Trophoblast cell (in vitro differentiated cells and primary cell): ENCODE measurements around the gene PEF1.

Experiments
- DNase-seq, 2 donors: peaks; one replicate each; pipeline ENCODE4 v3.0.0-alpha.2; 2016
- H2AFZ ChIP-seq: 2 replicates; pipeline ENCODE4 v1.6.1; 2013; ENCODE audit warnings: low read length, moderate library complexity, mild to moderate bottlenecking; ENCODE audit not compliant: insufficient read depth, poor library complexity
- H2AK5ac ChIP-seq: 2 replicates; pipeline ENCODE4 v1.6.1; 2013; ENCODE audit warnings: mild to moderate bottlenecking, low read length
- H2BK120ac ChIP-seq: 2 replicates; pipeline ENCODE4 v1.6.1; 2013; ENCODE audit warnings: low read length, mild to moderate bottlenecking, moderate library complexity; ENCODE audit not compliant: insufficient read depth, poor library complexity
- H2BK12ac ChIP-seq: 2 replicates; pipeline ENCODE4 v1.6.1; 2013; ENCODE audit warnings: mild to moderate bottlenecking, low read length, moderate library complexity
- H2BK5ac ChIP-seq: 2 replicates; pipeline ENCODE4 v1.6.1; 2013; ENCODE audit warnings: low read length, low read depth, moderate library complexity, mild to moderate bottlenecking; ENCODE audit not compliant: poor library complexity
- H3K14ac ChIP-seq: 2 replicates; pipeline ENCODE4 v1.6.1; 2013; ENCODE audit warnings: mild to moderate bottlenecking, low read length
- H3K18ac ChIP-seq: 2 replicates; pipeline ENCODE4 v1.6.1; 2013; ENCODE audit warnings: mild to moderate bottlenecking, low read length
- H3K23ac ChIP-seq: 2 replicates; pipeline ENCODE4 v1.6.1; 2013; ENCODE audit warnings: low read length
- H3K27ac ChIP-seq: 2 replicates; pipeline ENCODE4 v1.5.1; 2013; ENCODE audit warnings: low read depth, mild to moderate bottlenecking, inconsistent platforms, low read length, moderate library complexity
- H3K27me3 ChIP-seq: 2 replicates; pipeline ENCODE4 v1.6.1; 2013; ENCODE audit warnings: inconsistent platforms, mild to moderate bottlenecking, low read length, moderate library complexity; ENCODE audit not compliant: insufficient read depth
- H3K36me3 ChIP-seq, 2 experiments: 1 replicate in 1 of 2; 2 replicates in 1 of 2; pipeline ENCODE4 v1.6.1; 2013; ENCODE audit warnings: low read length in 2 of 2, mild to moderate bottlenecking in 2 of 2, moderate library complexity in 1 of 2; ENCODE audit not compliant: insufficient read depth in 2 of 2, control insufficient read depth in 1 of 2
- H3K4ac ChIP-seq: 2 replicates; pipeline ENCODE4 v1.6.1; 2013; ENCODE audit warnings: low read depth, mild to moderate bottlenecking, low read length, moderate library complexity
- H3K4me1 ChIP-seq, 2 experiments: 1 replicate in 1 of 2; 2 replicates in 1 of 2; pipeline ENCODE4 v1.6.1; 2013; ENCODE audit warnings: low read length in 2 of 2, mild to moderate bottlenecking in 2 of 2, moderate library complexity in 1 of 2; ENCODE audit not compliant: insufficient read depth in 2 of 2, control insufficient read depth in 1 of 2
- H3K4me2 ChIP-seq: 2 replicates; pipeline ENCODE4 v1.6.1; 2013; ENCODE audit warnings: inconsistent platforms, mild to moderate bottlenecking, low read length, moderate library complexity
- H3K4me3 ChIP-seq: 2 replicates; pipeline ENCODE4 v1.5.1; 2013; ENCODE audit warnings: mild to moderate bottlenecking, low read depth, low read length, inconsistent platforms
- H3K79me1 ChIP-seq: one replicate; pipeline ENCODE4 v1.6.1; 2013; ENCODE audit warnings: low read length
- H3K79me2 ChIP-seq: 2 replicates; pipeline ENCODE4 v1.6.1; 2013; ENCODE audit warnings: low read length, mild to moderate bottlenecking; ENCODE audit not compliant: control insufficient read depth, insufficient read depth, poor library complexity
- H3K9ac ChIP-seq: 2 replicates; pipeline ENCODE4 v1.6.1; 2013; ENCODE audit warnings: mild to moderate bottlenecking, low read length
- H3K9me3 ChIP-seq: 2 replicates; pipeline ENCODE4 v1.6.1; 2013; ENCODE audit warnings: low read depth, mild to moderate bottlenecking, control low read depth, inconsistent platforms, low read length; ENCODE audit not compliant: insufficient read depth
- H4K12ac ChIP-seq: 2 replicates; pipeline ENCODE4 v1.6.1; 2013; ENCODE audit warnings: low read depth, mild to moderate bottlenecking, low read length, moderate library complexity
- H4K8ac ChIP-seq: 2 replicates; pipeline ENCODE4 v1.6.1; 2013; ENCODE audit warnings: low read depth, mild to moderate bottlenecking, low read length, moderate library complexity
- H4K91ac ChIP-seq: one replicate; pipeline ENCODE4 v1.6.1; 2013; ENCODE audit warnings: low read depth, mild to moderate bottlenecking, low read length, moderate library complexity
- WGBS: extraction: QIAGEN DNeasy Blood & Tissue Kit; methylation state at CpG from one replicate; pipeline ENCODE4 v1.1.7; 2013; ENCODE audit warnings: missing lambda C conversion rate; ENCODE audit not compliant: insufficient read length, insufficient coverage; ENCODE audit errors: extremely low coverage; 5-methylcytosine and 5-hydroxymethylcytosine counted together

Gene PEF1

GRCh38 chr1:31617218-31617915 lies 27.3 kb downstream of the PEF1 start, which contains the start of gene HCRTR1:
HCRTR1 (plus strand) TSS chr1:31617689; CDS start chr1:31619193, 1,504 bp downstream.
- no peak for DNase-seq
- Histone ChIP-seq H4K12ac (peak within 1 kb of the TSS; percentile 50), H3K27ac (no peak within 1 kb of the TSS), H2BK120ac (peak within 1 kb of the TSS; percentile 75), H3K27me3 (no peaks in the 10 kb centered on the region), H4K91ac (peak within 1 kb of the TSS; percentile 75), H2AFZ (peak within 1 kb of the TSS; percentile 73), H2AK5ac (no peak within 1 kb of the TSS), H3K9me3 (peaks cover 3% of the 10 kb centered on the region), H3K4me3 (peak within 1 kb of the TSS; percentile 74), H3K36me3 (no peaks in the 10 kb centered on the region), H2BK12ac (peak within 1 kb of the TSS; percentile 87), H3K4ac (peak within 1 kb of the TSS; percentile 56), H3K79me2 (peaks cover 4% of the 10 kb centered on the region), H2BK5ac (peak within 1 kb of the TSS; percentile 4), H3K14ac (peak within 1 kb of the TSS; percentile 63), H3K79me1 (peaks cover 15% of the 10 kb centered on the region), H3K23ac (no peak within 1 kb of the TSS), H3K4me2 (peak within 1 kb of the TSS; percentile 91), H3K4me1 (peaks cover 13 to 21% of the 10 kb centered on the region in 2 experiments), H3K18ac (peak within 1 kb of the TSS; percentile 83), H4K8ac (peak within 1 kb of the TSS; percentile 66), H3K9ac (peak within 1 kb of the TSS; percentile 44)
- no CpG with 5 or more reads among the region's 48 CpGs for WGBS

DNA sequence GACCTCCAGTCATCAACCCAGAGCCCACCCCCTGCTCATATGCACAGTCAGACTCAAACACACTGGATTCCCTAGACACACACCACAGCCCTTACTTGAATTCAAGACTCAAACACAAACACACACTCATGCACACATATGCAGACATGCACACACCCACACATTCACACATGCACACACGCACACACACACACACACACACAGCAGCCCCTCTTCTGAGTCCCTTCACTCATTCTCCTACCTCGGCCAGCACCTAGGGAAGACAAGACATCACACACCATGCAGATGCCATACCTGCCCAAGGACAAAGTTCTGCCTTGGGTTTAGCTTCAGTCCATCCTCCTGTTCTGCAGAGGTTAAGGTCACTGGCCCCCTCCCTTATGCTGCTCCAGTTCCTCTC lies 28.7 kb downstream of the PEF1 start:
- Histone ChIP-seq H3K23ac (no peak overlapping the region), H3K4me1 (peaks cover 13 to 21% of the 10 kb centered on the region in 2 experiments), H4K91ac (no peak overlapping the region), H3K79me2 (peaks cover 4% of the 10 kb centered on the region), H3K4me3 (no peak overlapping the region), H4K8ac (no peak overlapping the region), H2BK12ac (no peak overlapping the region), H3K9me3 (peaks cover 3% of the 10 kb centered on the region), H3K18ac (no peak overlapping the region), H4K12ac (no peak overlapping the region), H3K4me2 (no peak overlapping the region), H3K9ac (no peak overlapping the region), H3K79me1 (peaks cover 11% of the 10 kb centered on the region), H3K36me3 (no peaks in the 10 kb centered on the region), H3K14ac (no peak overlapping the region), H2BK5ac (no peak overlapping the region), H2BK120ac (no peak overlapping the region), H2AK5ac (no peak overlapping the region), H3K27me3 (no peaks in the 10 kb centered on the region), H3K27ac (no peak overlapping the region), H3K4ac (no peak overlapping the region), H2AFZ (no peak overlapping the region)
- WGBS = no CpG with 5 or more reads among the region's 2 CpGs
- DNase-seq = no peak

GRCh38 chr1:31615414-31615813 lies 29.3 kb downstream of the PEF1 start:
- Histone ChIP-seq H3K18ac (no peak overlapping the region), H2BK120ac (no peak overlapping the region), H2BK5ac (no peak overlapping the region), H3K23ac (no peak overlapping the region), H4K8ac (no peak overlapping the region), H3K4me1 (peaks cover 13 to 21% of the 10 kb centered on the region in 2 experiments), H3K9ac (no peak overlapping the region), H3K9me3 (no peaks in the 10 kb centered on the region), H3K14ac (peak overlapping the region; percentile 26), H2BK12ac (no peak overlapping the region), H3K27me3 (no peaks in the 10 kb centered on the region), H3K79me1 (peaks cover 11% of the 10 kb centered on the region), H2AK5ac (peak overlapping the region; percentile 41), H3K4ac (no peak overlapping the region), H3K79me2 (peaks cover 4% of the 10 kb centered on the region), H4K12ac (no peak overlapping the region), H3K4me3 (no peak overlapping the region), H2AFZ (no peak overlapping the region), H3K36me3 (no peaks in the 10 kb centered on the region), H3K4me2 (no peak overlapping the region), H4K91ac (peak overlapping the region; percentile 17), H3K27ac (no peak overlapping the region)
- no peak for DNase-seq
- WGBS = no CpG with 5 or more reads among the region's 6 CpGs

GRCh38 chr1:31614414-31615005 lies 30.2 kb downstream of the PEF1 start:
- peaks cover 4% of the 10 kb centered on the region for H3K79me2 ChIP-seq
- peaks cover 13 to 21% of the 10 kb centered on the region in 2 experiments for H3K4me1 ChIP-seq
- H2AFZ ChIP-seq = no peak overlapping the region
- no peak overlapping the region for H4K12ac ChIP-seq
- no peak overlapping the region for H3K18ac ChIP-seq
- H3K27me3 ChIP-seq = no peaks in the 10 kb centered on the region
- H3K9me3 ChIP-seq = no peaks in the 10 kb centered on the region
- no peaks in the 10 kb centered on the region for H3K36me3 ChIP-seq
- DNase-seq = no peak
- H3K4me2 ChIP-seq = no peak overlapping the region
- no peak overlapping the region for H3K4me3 ChIP-seq
- no peak overlapping the region for H2AK5ac ChIP-seq
- no peak overlapping the region for H2BK120ac ChIP-seq
- H4K91ac ChIP-seq = no peak overlapping the region
- no peak overlapping the region for H4K8ac ChIP-seq
- WGBS = no CpG with 5 or more reads among the region's 8 CpGs
- H2BK5ac ChIP-seq = no peak overlapping the region
- H3K9ac ChIP-seq = no peak overlapping the region
- peak overlapping the region; percentile 20 for H2BK12ac ChIP-seq
- H3K4ac ChIP-seq = no peak overlapping the region
- peaks cover 9% of the 10 kb centered on the region for H3K79me1 ChIP-seq
- H3K14ac ChIP-seq = no peak overlapping the region
- H3K27ac ChIP-seq = no peak overlapping the region
- no peak overlapping the region for H3K23ac ChIP-seq
